IMR-90 (cell line): ENCODE data around the gene CRYM. TPM values are rescaled to one million over a fixed set of nuclear protein-coding genes. Genes with fewer than 3 reads are reported as not detected.

Source experiments
- ATAC-seq: fragments of 200-7000 bp; cut with Tn5 transposase; 2 replicates; pipeline ENCODE4 v1.9.1; 2020; ENCODE audit warnings: low read depth, mild to moderate bottlenecking, moderate library complexity
- BruUV-seq: library from RNA; stranded (reverse); fragments of 400-500 nt; replicated peaks from 2 replicates; lab custom pipeline; 2021; lab: Mats Ljungman, UMichigan
- CTCF ChIA-PET: fragments of 300-600 bp; formaldehyde crosslinking; extraction: SDS; loops from one replicate; lab custom pipeline; 2021; ENCODE audit warnings: antibody characterized with exemption; lab: Yijun Ruan, JAX
- POLR2A ChIA-PET: fragments of 300-600 bp; sonication (Branson Sonifier 250); formaldehyde crosslinking; loops from one replicate; lab custom pipeline; 2022; ENCODE audit warnings: antibody characterized with exemption; ENCODE audit not compliant: unreplicated experiment; lab: Charles Lee
- DNase-seq: peaks from one replicate; pipeline ENCODE4 v3.0.0; 2013
- H2AFZ ChIP-seq: replicated peaks from 2 replicates; pipeline ENCODE3; 2013; ENCODE audit warnings: low read length, mild to moderate bottlenecking; ENCODE audit not compliant: poor library complexity
- H2AK5ac ChIP-seq: 2 replicates; pipeline ENCODE4 v1.6.1; 2013; ENCODE audit warnings: low read depth, low read length, inconsistent platforms
- H2AK9ac ChIP-seq: replicated peaks from 2 replicates; pipeline ENCODE3; 2013; ENCODE audit warnings: mild to moderate bottlenecking, low read depth, low read length, moderate library complexity; ENCODE audit not compliant: poor library complexity
- H2BK120ac ChIP-seq: 2 replicates; pipeline ENCODE4 v1.6.1; 2013; ENCODE audit warnings: low read depth, low read length, inconsistent platforms
- H2BK15ac ChIP-seq: 3 replicates; pipeline ENCODE4 v1.6.1; 2013; ENCODE audit warnings: low read depth, low read length, inconsistent platforms
- H2BK20ac ChIP-seq: 2 replicates; pipeline ENCODE4 v1.6.1; 2013; ENCODE audit warnings: low read depth, mild to moderate bottlenecking, inconsistent platforms, low read length, moderate library complexity
- H2BK5ac ChIP-seq: 2 replicates; pipeline ENCODE4 v1.6.1; 2013; ENCODE audit warnings: mild to moderate bottlenecking, low read depth, low read length, inconsistent platforms; ENCODE audit not compliant: poor library complexity, severe bottlenecking
- H3K14ac ChIP-seq: replicated peaks from 2 replicates; pipeline ENCODE4 v1.6.1; 2013; ENCODE audit warnings: low read depth, low read length, inconsistent platforms
- H3K18ac ChIP-seq: 2 replicates; pipeline ENCODE4 v1.6.1; 2013; ENCODE audit warnings: low read depth, low read length, control low read depth
- H3K23ac ChIP-seq: 2 replicates; pipeline ENCODE4 v1.6.1; 2013; ENCODE audit warnings: low read depth, low read length, inconsistent platforms
- H3K27ac ChIP-seq: 2 replicates; pipeline ENCODE4 v1.5.1; 2013; ENCODE audit warnings: mild to moderate bottlenecking, control low read depth, low read length; ENCODE audit not compliant: insufficient read depth
- H3K27me3 ChIP-seq: 2 replicates; pipeline ENCODE4 v1.6.1; 2013; ENCODE audit warnings: low read length; ENCODE audit not compliant: control insufficient read depth, insufficient read depth
- H3K36me3 ChIP-seq: 2 replicates; pipeline ENCODE4 v1.6.1; 2013; ENCODE audit warnings: low read length, mixed read lengths; ENCODE audit not compliant: control insufficient read depth, insufficient read depth
- H3K4ac ChIP-seq: 2 replicates; pipeline ENCODE4 v1.6.1; 2013; ENCODE audit warnings: low read depth, low read length, inconsistent platforms
- H3K4me1 ChIP-seq: 2 replicates; pipeline ENCODE4 v1.6.1; 2013; ENCODE audit warnings: low read length, mixed read lengths; ENCODE audit not compliant: control insufficient read depth, insufficient read depth
- H3K4me2 ChIP-seq: 2 replicates; pipeline ENCODE4 v1.6.1; 2013; ENCODE audit warnings: low read depth, mild to moderate bottlenecking, control low read depth, low read length, moderate library complexity
- H3K4me3 ChIP-seq: 2 replicates; pipeline ENCODE4 v1.5.1; 2013; ENCODE audit warnings: low read depth, mild to moderate bottlenecking, control low read depth, low read length, moderate library complexity; ENCODE audit not compliant: insufficient read depth
- H3K56ac ChIP-seq: 2 replicates; pipeline ENCODE4 v1.6.1; 2013; ENCODE audit warnings: low read length, inconsistent platforms; ENCODE audit not compliant: insufficient read depth; ENCODE audit errors: extremely low read depth
- H3K79me1 ChIP-seq, 2 experiments: 2 replicates each; pipeline ENCODE4 v1.6.1; 2013; ENCODE audit warnings: low read length in 2 of 2, inconsistent platforms in 1 of 2, low read depth in 1 of 2
- H3K9ac ChIP-seq: 2 replicates; pipeline ENCODE4 v1.6.1; 2013; ENCODE audit warnings: low read depth, low read length, control low read depth
- H3K9me1 ChIP-seq: 2 replicates; pipeline ENCODE4 v1.6.1; 2013; ENCODE audit warnings: low read length, inconsistent platforms; ENCODE audit not compliant: insufficient read depth
- H3K9me3 ChIP-seq: 2 replicates; pipeline ENCODE4 v1.6.1; 2013; ENCODE audit warnings: low read length; ENCODE audit not compliant: control insufficient read depth, insufficient read depth
- H4K20me1 ChIP-seq: 2 replicates; pipeline ENCODE4 v1.6.1; 2013; ENCODE audit warnings: low read length, inconsistent platforms; ENCODE audit not compliant: insufficient read depth
- H4K5ac ChIP-seq: 2 replicates; pipeline ENCODE4 v1.6.1; 2013; ENCODE audit warnings: mild to moderate bottlenecking, low read depth, low read length, control low read depth
- H4K8ac ChIP-seq, 2 experiments: 2 replicates each; pipeline ENCODE4 v1.6.1; 2013; ENCODE audit warnings: low read depth in 2 of 2, low read length in 2 of 2, control low read depth in 1 of 2, inconsistent platforms in 1 of 2
- H4K91ac ChIP-seq: 2 replicates; pipeline ENCODE4 v1.6.1; 2013; ENCODE audit warnings: low read depth, low read length, inconsistent platforms; ENCODE audit not compliant: insufficient read depth
- CEBPB ChIP-seq: IDR thresholded peaks from 2 replicates; pipeline ENCODE4 v1.6.1; 2012; ENCODE audit warnings: low read depth, low read length, improper control_type of control experiment
- CHD1 ChIP-seq: IDR thresholded peaks from 2 replicates; pipeline ENCODE4 v1.6.1; 2012; ENCODE audit warnings: low read depth, low read length, improper control_type of control experiment
- FOS ChIP-seq: fragments of 150-350 bp; IDR thresholded peaks from 2 replicates; pipeline ENCODE4 v1.6.1; 2016; ENCODE audit warnings: low read depth, low read length
- MAFK ChIP-seq: IDR thresholded peaks from 2 replicates; pipeline ENCODE4 v1.6.1; 2012; ENCODE audit warnings: low read depth, low read length, improper control_type of control experiment
- POLR2A ChIP-seq: IDR thresholded peaks from 2 replicates; pipeline ENCODE4 v1.6.1; 2012; ENCODE audit warnings: mild to moderate bottlenecking, low read depth, low read length
- RAD21 ChIP-seq: IDR thresholded peaks from 2 replicates; pipeline ENCODE4 v1.6.1; 2012; ENCODE audit warnings: low read length, improper control_type of control experiment
- RFX5 ChIP-seq: IDR thresholded peaks from 2 replicates; pipeline ENCODE4 v1.8.0; 2012; ENCODE audit warnings: low read depth, mild to moderate bottlenecking, low read length, moderate library complexity
- SMC3 ChIP-seq: fragments of 150-350 bp; IDR thresholded peaks from 2 replicates; pipeline ENCODE4 v1.6.1; 2016; ENCODE audit warnings: low read depth, mild to moderate bottlenecking, antibody characterized with exemption, low read length, moderate library complexity
- WGBS, 2 experiments: methylation state at CpG; one replicate each; pipeline versions ENCODE4 v1.1.5 to v1.1.7; 2013; ENCODE audit warnings: missing lambda C conversion rate in 2 of 2; ENCODE audit not compliant: insufficient read length in 1 of 2; ENCODE audit errors: extremely low coverage in 2 of 2; 5-methylcytosine and 5-hydroxymethylcytosine counted together
- dilution Hi-C: fragments of 300-500 bp; cut with HindIII; formaldehyde crosslinking; loops from one replicate; pipeline ENCODE4 v1.14.3; 2018; ENCODE audit warnings: low sequenced_read_pairs; ENCODE audit not compliant: unreplicated experiment
- in situ Hi-C: fragments of 300-500 bp; cut with MboI; formaldehyde crosslinking; loops from 3 replicates; pipeline ENCODE4 v1.14.3; 2019; ENCODE audit warnings: low sequenced_read_pairs, inconsistent platforms, mixed read lengths
- intact Hi-C: fragments of 100-400 bp; cut with micrococcal nuclease; formaldehyde crosslinking; loops from 2 replicates; pipeline ENCODE4 v1.10.0; 2022
- polyA plus RNA-seq, 3 experiments: library from polyadenylated mRNA; depleted of rRNA; stranded (reverse); fragments of >200 nt; gene quantifications; 2 replicates each; pipeline ENCODE4 v1.2.3, GENCODE V29; 2012; ENCODE audit warnings: low replicate concordance in 1 of 3
- total RNA-seq: library from RNA; depleted of rRNA; stranded (reverse); fragments of >200 nt; gene quantifications from 2 replicates; pipeline ENCODE4 v1.2.3, GENCODE V29; 2012

The CRYM gene
- total and polyA plus RNA-seq, 2 of the 4 experiments (the other 2 are of a cell fraction), result not detected

DNA sequence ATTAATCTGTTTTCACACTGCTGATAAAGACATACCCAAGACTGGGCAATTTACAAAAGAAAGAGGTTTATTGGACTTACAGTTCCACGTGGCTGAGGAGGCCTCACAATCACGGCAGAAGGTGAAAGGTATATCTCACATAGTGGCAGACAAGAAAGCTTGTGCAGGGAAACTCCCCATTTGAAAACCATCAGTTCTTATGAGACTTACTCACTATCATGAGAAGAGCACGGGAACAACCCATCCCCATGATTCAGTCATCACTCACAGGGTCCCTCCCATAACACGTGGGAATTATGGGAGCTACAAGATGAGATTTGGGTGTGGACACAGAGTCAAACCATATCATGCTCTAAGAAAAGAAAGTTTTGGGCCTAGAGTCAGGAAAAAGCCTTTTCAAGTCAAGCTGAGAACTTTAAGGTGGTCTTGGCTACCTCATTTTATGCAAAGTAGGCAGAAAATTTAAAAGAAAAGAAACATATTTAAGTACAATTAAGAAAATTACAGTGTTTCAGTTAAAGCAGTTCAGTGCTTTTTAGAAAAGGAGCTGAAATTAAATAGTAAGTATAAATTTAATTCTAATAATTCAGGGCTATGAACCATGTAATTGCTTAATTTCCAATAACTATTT lies 24.9 kb upstream of the CRYM start (continued):
- no peak for TF ChIP-seq FOS
- no peak for TF ChIP-seq CEBPB

DNA sequence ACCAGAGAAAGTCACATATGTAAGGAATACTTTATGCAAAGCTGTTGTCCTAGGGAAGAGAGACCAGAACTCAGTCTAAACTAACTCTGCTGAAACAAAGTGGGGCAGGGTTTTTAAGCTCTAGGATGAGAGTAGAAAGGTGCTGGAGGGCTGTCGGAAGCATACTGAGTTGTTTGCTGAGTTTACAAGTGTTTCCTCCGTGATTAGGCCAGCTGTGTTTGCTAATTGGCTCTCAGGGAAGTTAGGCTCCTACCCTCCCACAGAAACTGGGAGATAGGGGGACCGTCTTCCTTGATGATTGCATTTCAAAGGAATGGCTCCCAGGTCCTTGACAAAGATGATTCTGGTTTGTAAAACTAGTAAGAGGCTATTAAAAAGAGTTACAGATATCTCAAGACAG lies 24.4 kb upstream of the CRYM start:
- POLR2A ChIA-PET, result no interaction called here
- H2BK20ac ChIP-seq, result no peak overlapping the region
- no TSS peak for BruUV-seq
- dilution Hi-C loops, result no loop called here
- peak overlapping the region in 1 of 2 experiments; percentile 23; a peak in 2 of 4 replicates for H4K8ac ChIP-seq
- H2AK5ac ChIP-seq, result peak overlapping the region; percentile 0; the same call in 1 of the 2 replicates
- no peaks in the 10 kb centered on the region for H4K20me1 ChIP-seq
- in situ Hi-C loops, result no loop called here
- H4K91ac ChIP-seq, result peak overlapping the region; percentile 1; the same call in 1 of the 2 replicates
- peak overlapping the region; percentile 79 for H4K5ac ChIP-seq
- H3K9ac ChIP-seq, result peak overlapping the region; percentile 57
- DNase-seq, result peak; percentile 3
- no peaks in the 10 kb centered on the region for H3K9me1 ChIP-seq
- H3K18ac ChIP-seq, result peak overlapping the region; percentile 74; the same call in 1 of the 2 replicates
- no peaks in the 10 kb centered on the region for H3K36me3 ChIP-seq
- H3K79me1 ChIP-seq, result peaks cover 4% of the 10 kb centered on the region in 2 experiments; a peak in 2 of 4 replicates
- peak overlapping the region; percentile 19; the same call in 1 of the 2 replicates for H3K56ac ChIP-seq
- H2BK120ac ChIP-seq, result peak overlapping the region; percentile 1; the same call in 1 of the 2 replicates
- no peaks in the 10 kb centered on the region for H3K9me3 ChIP-seq
- no peak for ATAC-seq
- no peak overlapping the region for H2AFZ ChIP-seq
- no peak for TF ChIP-seq POLR2A
- no peak for TF ChIP-seq RFX5
- no peak for TF ChIP-seq MAFK
- no peak for TF ChIP-seq RAD21
- TF ChIP-seq SMC3, result no peak
- TF ChIP-seq CHD1, result no peak
- H3K4me2 ChIP-seq, result peak overlapping the region; percentile 75
- peak overlapping the region; percentile 71; the same call in 1 of the 2 replicates for H3K4me3 ChIP-seq
- peaks cover 5% of the 10 kb centered on the region for H3K4me1 ChIP-seq
- no peak overlapping the region for H2AK9ac ChIP-seq
- no peaks in the 10 kb centered on the region for H3K27me3 ChIP-seq
- H3K14ac ChIP-seq, result no peak overlapping the region
- H2BK15ac ChIP-seq, result peak overlapping the region; percentile 2; the same call in 1 of the 3 replicates
- 0 out of 2 replicates have a peak overlapping the region, but pooled peaks have one; percentile 7 for H3K23ac ChIP-seq
- H2BK5ac ChIP-seq, result peak overlapping the region; percentile 14
- CTCF ChIA-PET, result interaction anchor here (2.0 kb wide), 1 partner anchor 114 kb away, joined by 5 read pairs; no protein-coding TSS in a partner anchor
- intact Hi-C loops, result loop anchor here (5.0 kb wide), 3 partner anchors 255 to 1375 kb away; partner anchors contain the start of genes ERI2 and REXO5
- WGBS, 2 experiments, result no CpG with 5 or more reads among the region's 3 CpGs
- peak overlapping the region; percentile 35; the same call in 1 of the 2 replicates for H3K27ac ChIP-seq
- H3K4ac ChIP-seq, result no peak overlapping the region; the same call in 1 of the 2 replicates
